HG03558 (cell line): ENCODE data around the gene PLA2G4D.

Experiments
- ATAC-seq: cut with Tn5 transposase; IDR thresholded peaks from one replicate; pipeline ENCODE4 v1.9.1; 2021; ENCODE audit warnings: moderate number of reproducible peaks; ENCODE audit not compliant: unreplicated experiment; ENCODE audit errors: extremely low read depth

The PLA2G4D gene

GRCh38 chr15:42128476-42128875 lies 34.1 kb upstream of the PLA2G4D start:
- ATAC-seq: no peak

- ATAC-seq: no peak
These were observed 29.2 kb upstream of the PLA2G4D start for GRCh38 chr15:42123546-42123945.

- ATAC-seq: no peak
These were observed 27.3 kb upstream of the PLA2G4D start for GRCh38 chr15:42121682-42122081.

- ATAC-seq: no peak
These were observed 26.7 kb upstream of the PLA2G4D start for GRCh38 chr15:42121021-42121420.

- no peak for ATAC-seq
These were observed 25.9 kb upstream of the PLA2G4D start for GRCh38 chr15:42120285-42120684.

- no peak for ATAC-seq
These were observed 25.0 kb upstream of the PLA2G4D start for GRCh38 chr15:42119446-42119760.

- no peak for ATAC-seq
These were observed 24.5 kb upstream of the PLA2G4D start for GRCh38 chr15:42118650-42119445.

- no peak for ATAC-seq
These were observed 17.6 kb upstream of the PLA2G4D start for GRCh38 chr15:42111924-42112323.

- no peak for ATAC-seq
These were observed 16.0 kb upstream of the PLA2G4D start for GRCh38 chr15:42110367-42110766.

- ATAC-seq: no peak
These were observed 14.4 kb upstream of the PLA2G4D start for GRCh38 chr15:42108806-42109205.

GRCh38 chr15:42108189-42108588 lies 13.8 kb upstream of the PLA2G4D start:
- no peak for ATAC-seq

- ATAC-seq: no peak
These were observed 13.1 kb upstream of the PLA2G4D start for GRCh38 chr15:42107473-42107872.

- no peak for ATAC-seq
These were observed 11.9 kb upstream of the PLA2G4D start for GRCh38 chr15:42106288-42106687.

GRCh38 chr15:42104095-42104891 lies 9.9 kb upstream of the PLA2G4D start:
- no peak for ATAC-seq

GRCh38 chr15:42102646-42103235 lies 8.4 kb upstream of the PLA2G4D start:
- ATAC-seq: no peak

GRCh38 chr15:42101861-42102260 lies 7.5 kb upstream of the PLA2G4D start:
- ATAC-seq: no peak

GRCh38 chr15:42100021-42100800 lies 5.8 kb upstream of the PLA2G4D start:
- ATAC-seq: no peak

GRCh38 chr15:42097018-42097417 lies 2.7 kb upstream of the PLA2G4D start:
- no peak for ATAC-seq

GRCh38 chr15:42093966-42094365 lies 396 bp downstream of the PLA2G4D start:
- no peak for ATAC-seq
